GM13976 (cell line): Measurements from ENCODE around the gene PLCH1.

Experiments
- DNase-seq: peaks from one replicate; pipeline ENCODE4 v3.0.0; 2012; ENCODE audit warnings: low spot score
- in situ Hi-C: fragments of 300-500 bp; cut with MboI; formaldehyde crosslinking; loops from one replicate; pipeline ENCODE4 v1.12.0; 2022; ENCODE audit warnings: low sequenced_read_pairs, mixed read lengths, inconsistent platforms; ENCODE audit not compliant: unreplicated experiment
- TF ChIP-seq, protein P1 (sequence below): IDR thresholded peaks from 2 replicates; pipeline ENCODE4 v1.5.1; 2012; ENCODE audit warnings: borderline replicate concordance, mild to moderate bottlenecking; ENCODE audit not compliant: insufficient read depth; ENCODE audit errors: extremely low read depth, missing control alignments, control extremely low read depth

PLCH1 gene

DNA sequence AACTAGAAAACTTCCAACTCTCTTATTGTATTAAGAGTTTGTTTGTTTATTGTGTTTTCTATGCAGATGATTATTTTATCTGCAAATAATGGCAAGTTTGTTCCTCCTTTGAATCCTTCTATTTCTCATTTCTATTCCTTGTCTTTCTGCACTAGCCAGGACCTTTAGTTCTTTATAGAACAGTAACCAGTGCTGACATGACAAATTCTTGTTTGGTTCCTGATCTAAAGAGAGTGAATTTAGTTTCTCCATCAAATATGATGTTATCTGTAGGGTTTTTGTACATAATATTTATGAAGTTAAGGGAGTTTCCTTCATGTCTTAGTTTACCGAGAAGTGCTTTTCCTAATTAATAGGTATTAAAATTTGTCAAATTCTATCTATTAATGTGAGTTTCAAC lies 350.6 kb downstream of the PLCH1 start:
- TF ChIP-seq, protein P1, sequence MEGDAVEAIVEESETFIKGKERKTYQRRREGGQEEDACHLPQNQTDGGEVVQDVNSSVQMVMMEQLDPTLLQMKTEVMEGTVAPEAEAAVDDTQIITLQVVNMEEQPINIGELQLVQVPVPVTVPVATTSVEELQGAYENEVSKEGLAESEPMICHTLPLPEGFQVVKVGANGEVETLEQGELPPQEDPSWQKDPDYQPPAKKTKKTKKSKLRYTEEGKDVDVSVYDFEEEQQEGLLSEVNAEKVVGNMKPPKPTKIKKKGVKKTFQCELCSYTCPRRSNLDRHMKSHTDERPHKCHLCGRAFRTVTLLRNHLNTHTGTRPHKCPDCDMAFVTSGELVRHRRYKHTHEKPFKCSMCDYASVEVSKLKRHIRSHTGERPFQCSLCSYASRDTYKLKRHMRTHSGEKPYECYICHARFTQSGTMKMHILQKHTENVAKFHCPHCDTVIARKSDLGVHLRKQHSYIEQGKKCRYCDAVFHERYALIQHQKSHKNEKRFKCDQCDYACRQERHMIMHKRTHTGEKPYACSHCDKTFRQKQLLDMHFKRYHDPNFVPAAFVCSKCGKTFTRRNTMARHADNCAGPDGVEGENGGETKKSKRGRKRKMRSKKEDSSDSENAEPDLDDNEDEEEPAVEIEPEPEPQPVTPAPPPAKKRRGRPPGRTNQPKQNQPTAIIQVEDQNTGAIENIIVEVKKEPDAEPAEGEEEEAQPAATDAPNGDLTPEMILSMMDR, result no peak
- in situ Hi-C loops, result loop anchor here (25.0 kb wide), 1 partner anchor 318 kb away; no protein-coding TSS in a partner anchor
- DNase-seq, result no peak

DNA sequence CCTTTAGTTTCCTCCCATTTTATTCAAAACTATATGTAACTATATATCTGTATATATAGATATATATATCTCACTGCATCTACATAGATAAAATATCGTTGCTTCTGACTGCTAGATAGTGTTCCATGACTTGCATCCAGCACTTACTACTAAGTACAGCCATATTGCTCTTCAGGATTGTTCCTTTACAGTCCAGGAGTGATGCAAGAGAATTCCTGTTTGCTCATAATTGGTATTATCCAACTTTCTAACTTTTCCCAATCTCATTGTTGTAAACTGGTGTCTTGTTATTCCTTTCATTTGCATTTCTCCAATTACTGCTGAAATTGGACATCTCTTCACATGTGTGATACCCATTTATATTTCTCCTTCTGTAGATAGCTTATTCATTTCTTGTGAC lies 351.6 kb downstream of the PLCH1 start:
- TF ChIP-seq, protein P1, result no peak
- no peak for DNase-seq
- in situ Hi-C loops, result loop anchor here (25.0 kb wide), 1 partner anchor 319 kb away; no protein-coding TSS in a partner anchor

DNA sequence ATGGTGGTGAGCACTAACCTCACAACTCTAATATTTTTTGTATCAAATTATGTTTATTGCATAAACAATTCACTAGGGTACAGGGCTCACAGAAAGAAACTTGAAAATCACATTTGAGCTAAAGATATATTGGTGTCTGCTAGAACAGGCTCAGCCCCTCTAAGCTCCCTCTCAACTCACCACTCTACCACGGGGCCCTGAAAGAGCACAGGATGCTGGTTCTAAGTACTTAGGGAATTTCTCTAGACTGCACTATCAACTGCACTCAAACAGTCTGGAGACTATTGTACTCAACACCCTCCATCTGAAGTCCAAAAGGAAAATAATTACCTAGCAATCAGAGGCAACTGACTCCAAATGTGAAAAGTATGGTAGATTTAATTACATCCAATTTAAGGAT lies 352.7 kb downstream of the PLCH1 start:
- no peak for DNase-seq
- in situ Hi-C loops, result loop anchor here (25.0 kb wide), 1 partner anchor 320 kb away; no protein-coding TSS in a partner anchor
- TF ChIP-seq, protein P1, result no peak

DNA sequence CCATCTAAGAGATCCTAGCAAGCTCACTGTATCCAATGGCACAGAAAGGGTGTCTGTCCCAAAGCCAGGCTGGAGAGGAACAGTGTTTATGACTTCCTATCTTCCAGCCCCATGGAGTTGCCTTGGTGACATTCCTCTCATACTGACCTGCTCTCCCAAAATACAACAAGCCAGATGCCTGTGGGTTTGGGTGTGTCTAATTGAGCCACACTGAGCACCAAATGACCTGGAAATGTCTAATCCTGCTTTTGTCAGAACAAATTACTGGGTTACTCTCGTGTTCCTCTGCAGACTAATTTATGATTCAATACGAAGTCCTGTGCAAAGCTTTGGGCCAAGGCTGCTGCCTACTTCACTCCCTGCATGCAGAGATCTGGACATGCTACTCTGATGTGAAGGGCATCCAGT lies 353.3 kb downstream of the PLCH1 start:
- DNase-seq, result no peak
- in situ Hi-C loops, result loop anchor here (25.0 kb wide), 1 partner anchor 321 kb away; no protein-coding TSS in a partner anchor
- TF ChIP-seq, protein P1, result no peak

DNA sequence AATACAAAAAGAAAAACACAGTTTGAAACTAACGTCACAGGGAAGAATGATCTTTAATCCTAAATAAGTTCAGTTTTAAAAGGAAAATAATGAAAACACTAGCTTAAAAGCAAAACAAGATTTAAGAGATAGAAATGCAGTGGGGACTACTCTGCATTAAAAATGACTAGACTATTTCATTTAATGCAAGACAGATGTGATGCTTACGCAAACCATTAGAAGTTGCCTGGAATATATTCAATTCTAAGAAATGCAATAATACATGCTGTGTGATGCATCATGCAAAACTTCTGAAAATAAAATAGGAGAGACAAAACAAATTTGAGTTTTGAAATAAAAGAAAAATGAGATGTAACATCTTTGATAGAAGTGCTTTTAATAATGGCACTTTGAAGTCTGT lies 353.8 kb downstream of the PLCH1 start:
- TF ChIP-seq, protein P1, result no peak
- no peak for DNase-seq
- in situ Hi-C loops, result loop anchor here (25.0 kb wide), 1 partner anchor 321 kb away; no protein-coding TSS in a partner anchor

DNA sequence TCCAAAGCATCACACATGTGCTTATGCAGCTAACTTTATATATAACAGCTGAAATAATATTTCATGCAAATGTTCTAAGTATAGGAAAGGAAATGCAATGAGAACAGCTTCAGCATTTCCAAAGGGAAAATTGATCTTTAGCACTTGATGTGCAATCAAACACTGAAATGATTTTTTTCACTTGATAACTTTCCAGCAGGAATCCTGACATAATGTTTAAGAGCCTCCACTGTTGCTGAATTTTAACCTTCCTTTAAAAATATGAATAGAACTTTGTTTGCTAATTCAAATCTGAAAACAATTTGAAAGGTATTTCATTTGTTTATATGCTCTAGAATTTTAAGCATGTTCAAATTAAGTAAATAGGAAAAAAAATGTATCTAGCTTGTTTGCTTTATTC lies 354.5 kb downstream of the PLCH1 start:
- in situ Hi-C loops, result loop anchor here (25.0 kb wide), 1 partner anchor 322 kb away; no protein-coding TSS in a partner anchor
- TF ChIP-seq, protein P1, result no peak
- no peak for DNase-seq

DNA sequence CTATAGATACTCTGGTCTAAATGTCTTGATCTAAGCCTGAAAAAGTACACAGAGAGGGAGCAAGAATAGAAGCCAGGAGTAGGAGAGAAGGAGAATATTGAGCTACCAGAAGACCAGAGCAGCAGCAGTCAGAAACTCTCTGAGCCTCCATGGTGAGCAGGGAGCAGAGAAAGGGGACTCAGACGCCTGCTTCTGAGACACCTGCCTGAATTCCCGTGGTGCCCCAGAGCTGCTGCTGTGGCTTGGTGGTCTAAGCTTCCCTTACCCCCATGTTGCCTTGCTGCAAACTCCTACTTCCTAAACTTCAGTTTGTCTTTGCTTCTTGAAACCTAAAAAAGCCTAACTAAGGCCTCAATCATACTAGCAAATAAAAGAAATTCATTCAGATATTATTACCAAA lies 356.5 kb downstream of the PLCH1 start:
- in situ Hi-C loops, result loop anchor here (25.0 kb wide), 1 partner anchor 324 kb away; no protein-coding TSS in a partner anchor
- TF ChIP-seq, protein P1, result no peak
- no peak for DNase-seq
